Mononuclear cell (primary cell): ENCODE measurements around the gene MBNL1. TPM values are rescaled to one million over a fixed set of nuclear protein-coding genes. Genes with fewer than 3 reads are reported as not detected.

Experiments
- H3K27me3 ChIP-seq: 2 replicates; pipeline ENCODE4 v1.6.0; 2011; ENCODE audit warnings: low read length, control low read depth; ENCODE audit not compliant: insufficient read depth
- H3K4me1 ChIP-seq: 2 replicates; pipeline ENCODE4 v1.5.1; 2011; ENCODE audit warnings: mild to moderate bottlenecking, low read length, control low read depth; ENCODE audit not compliant: insufficient read depth
- H3K4me3 ChIP-seq: 2 replicates; pipeline ENCODE4 v1.5.1; 2011; ENCODE audit warnings: mild to moderate bottlenecking, low read length, moderate library complexity
- H3K9me3 ChIP-seq: 2 replicates; pipeline ENCODE4 v1.5.1; 2011; ENCODE audit warnings: low read depth, mild to moderate bottlenecking, control low read depth, low read length
- total RNA-seq: library from RNA; depleted of rRNA; stranded (reverse); fragments of >200 nt; gene quantifications from one replicate; pipeline ENCODE4 v1.2.3, GENCODE V29; 2012

MBNL1 gene
- total RNA-seq = 929 TPM

DNA sequence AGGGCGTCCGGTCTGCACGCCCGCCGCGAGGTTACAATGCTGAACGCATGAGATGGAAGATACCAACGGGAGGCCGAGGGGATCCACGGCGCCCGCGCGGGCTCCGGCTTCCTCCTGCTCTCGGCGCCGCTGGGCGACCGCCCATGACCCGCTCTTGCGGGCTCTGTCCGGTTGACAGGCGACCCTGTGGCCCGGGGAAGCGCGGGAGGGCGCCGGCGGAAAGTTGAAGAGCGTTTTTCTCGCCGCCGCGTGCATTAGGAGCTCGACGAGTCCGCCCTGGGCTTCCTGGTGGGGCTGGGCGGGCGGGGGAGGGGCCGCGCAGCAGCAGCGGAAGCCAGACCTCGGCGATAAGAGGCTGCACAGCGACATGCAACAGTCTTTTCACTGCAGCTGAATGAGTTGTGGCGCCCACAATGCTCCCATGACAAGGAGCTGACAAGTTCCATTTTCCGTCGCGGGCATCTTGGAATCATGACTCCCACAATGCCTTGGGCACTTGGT lies at the start of gene MBNL1:
TSS of gene MBNL1 (plus strand) at position 375 of the 501 bp plus-strand sequence. CDS start 31,265 bp downstream, outside the sequence.
- peaks cover 44% of the 10 kb centered on the region for H3K4me1 ChIP-seq
- H3K9me3 ChIP-seq = no peaks in the 10 kb centered on the region
- peak within 1 kb of the TSS; percentile 95 for H3K4me3 ChIP-seq
- H3K27me3 ChIP-seq = no peaks in the 10 kb centered on the region

- Histone ChIP-seq H3K4me3 (no peak overlapping the region), H3K9me3 (no peaks in the 10 kb centered on the region), H3K4me1 (peaks cover 46% of the 10 kb centered on the region), H3K27me3 (no peaks in the 10 kb centered on the region)
Measured at GRCh38 chr3:152219216-152219615, 49.5 kb upstream of the MBNL1 start.

- H3K9me3 ChIP-seq = no peaks in the 10 kb centered on the region
- no peaks in the 10 kb centered on the region for H3K27me3 ChIP-seq
- H3K4me1 ChIP-seq = peaks cover 46% of the 10 kb centered on the region
- H3K4me3 ChIP-seq = no peak overlapping the region
Measured at GRCh38 chr3:152219769-152220255, 48.9 kb upstream of the MBNL1 start.

GRCh38 chr3:152222327-152222726 lies 46.4 kb upstream of the MBNL1 start:
- Histone ChIP-seq H3K9me3 (no peaks in the 10 kb centered on the region), H3K4me1 (peaks cover 46% of the 10 kb centered on the region), H3K27me3 (no peaks in the 10 kb centered on the region), H3K4me3 (no peak overlapping the region)

DNA sequence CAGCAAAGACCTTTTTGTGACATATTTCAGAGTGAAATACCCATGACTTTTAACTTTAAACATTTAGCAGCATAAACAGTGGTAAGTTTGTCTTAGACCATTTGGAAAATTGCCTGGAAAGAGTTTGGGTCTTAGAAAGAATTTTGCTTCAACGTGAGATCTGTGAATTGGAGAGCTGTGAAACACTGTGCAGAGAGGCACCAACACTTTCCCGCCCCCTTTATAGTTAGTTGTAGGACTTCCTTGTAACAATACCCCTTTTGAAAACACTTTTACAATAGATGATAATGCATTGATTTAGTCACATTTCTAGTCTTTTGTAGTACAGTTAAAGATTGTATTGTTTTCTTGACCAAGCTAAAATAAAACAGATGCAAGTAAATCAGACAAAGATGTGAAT lies 43.5 kb upstream of the MBNL1 start:
- H3K9me3 ChIP-seq = no peaks in the 10 kb centered on the region

DNA sequence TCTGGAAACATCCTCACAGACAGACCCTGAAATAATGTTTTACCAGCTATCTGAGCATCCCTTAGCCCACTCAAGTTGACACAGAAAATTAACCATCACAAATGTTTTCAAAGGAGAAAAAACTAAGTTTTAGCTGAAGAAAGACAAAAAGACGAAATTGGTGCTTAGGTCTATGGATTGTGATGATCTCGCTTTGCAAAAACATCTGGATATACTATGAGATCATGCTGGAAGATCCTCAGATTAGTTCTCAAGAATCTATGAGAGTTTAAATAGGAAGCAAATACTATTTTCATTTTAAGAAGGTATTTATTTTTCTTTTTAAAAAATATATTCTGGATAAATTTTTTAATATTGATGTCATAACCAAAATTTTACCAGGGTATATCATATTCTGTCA lies 42.6 kb upstream of the MBNL1 start:
- Histone ChIP-seq H3K27me3 (no peaks in the 10 kb centered on the region), H3K4me3 (no peak overlapping the region), H3K4me1 (peaks cover 28% of the 10 kb centered on the region), H3K9me3 (no peaks in the 10 kb centered on the region)

More for the DNA sequence above, 43.5 kb upstream of the MBNL1 start:
- Histone ChIP-seq H3K4me1 (peaks cover 26% of the 10 kb centered on the region), H3K4me3 (no peak overlapping the region), H3K27me3 (no peaks in the 10 kb centered on the region)

- Histone ChIP-seq H3K4me1 (peaks cover 27% of the 10 kb centered on the region), H3K27me3 (no peaks in the 10 kb centered on the region), H3K4me3 (no peak overlapping the region), H3K9me3 (no peaks in the 10 kb centered on the region)
Measured at GRCh38 chr3:152227027-152227426, 41.7 kb upstream of the MBNL1 start.

GRCh38 chr3:152229692-152230091 lies 39.0 kb upstream of the MBNL1 start:
- H3K9me3 ChIP-seq = no peaks in the 10 kb centered on the region
- H3K4me3 ChIP-seq = no peak overlapping the region
- H3K4me1 ChIP-seq = peaks cover 7% of the 10 kb centered on the region
- no peaks in the 10 kb centered on the region for H3K27me3 ChIP-seq

DNA sequence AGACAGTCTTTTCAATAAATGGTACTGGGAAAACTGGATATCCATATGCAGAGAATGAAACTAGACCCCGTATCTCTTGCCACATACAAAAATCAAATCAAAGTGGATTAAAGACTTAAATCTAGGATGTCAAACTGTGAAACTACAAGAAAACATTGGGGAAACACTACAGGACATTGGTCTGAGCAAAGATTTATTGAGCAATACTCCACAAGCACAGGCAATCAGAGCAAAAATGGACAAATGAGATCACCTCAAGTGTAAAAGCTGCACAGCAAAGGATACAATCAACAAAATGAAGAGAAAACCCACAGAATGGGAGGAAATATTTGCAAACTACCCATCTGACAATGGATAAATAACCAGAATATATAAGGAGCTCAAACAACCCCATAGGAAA lies 38.4 kb upstream of the MBNL1 start:
- Histone ChIP-seq H3K27me3 (no peaks in the 10 kb centered on the region), H3K9me3 (no peaks in the 10 kb centered on the region), H3K4me3 (no peak overlapping the region), H3K4me1 (peaks cover 7% of the 10 kb centered on the region)

DNA sequence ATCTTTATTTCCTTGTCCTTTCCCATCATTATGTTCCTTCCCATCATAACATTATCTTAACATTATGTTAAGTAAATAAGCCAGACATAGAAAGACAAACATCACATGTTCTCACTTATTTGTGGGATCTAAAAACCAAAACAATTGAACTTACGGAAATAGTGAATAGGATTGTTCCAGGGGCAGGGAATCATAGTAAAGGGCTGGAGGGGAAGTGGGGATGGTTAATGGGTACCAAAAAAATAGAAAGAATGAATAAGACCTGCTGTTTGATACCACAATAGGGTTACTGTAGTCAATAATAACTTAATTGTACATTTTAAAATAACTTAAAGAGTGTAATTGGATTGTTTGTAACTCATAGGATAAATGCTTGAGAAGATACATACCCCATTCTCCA lies 36.7 kb upstream of the MBNL1 start:
- Histone ChIP-seq H3K4me1 (peaks cover 19% of the 10 kb centered on the region), H3K4me3 (no peak overlapping the region), H3K9me3 (no peaks in the 10 kb centered on the region), H3K27me3 (no peaks in the 10 kb centered on the region)

GRCh38 chr3:152232679-152233078 lies 36.0 kb upstream of the MBNL1 start:
- H3K4me1 ChIP-seq = peaks cover 19% of the 10 kb centered on the region
- no peaks in the 10 kb centered on the region for H3K27me3 ChIP-seq
- no peak overlapping the region for H3K4me3 ChIP-seq
- H3K9me3 ChIP-seq = no peaks in the 10 kb centered on the region

DNA sequence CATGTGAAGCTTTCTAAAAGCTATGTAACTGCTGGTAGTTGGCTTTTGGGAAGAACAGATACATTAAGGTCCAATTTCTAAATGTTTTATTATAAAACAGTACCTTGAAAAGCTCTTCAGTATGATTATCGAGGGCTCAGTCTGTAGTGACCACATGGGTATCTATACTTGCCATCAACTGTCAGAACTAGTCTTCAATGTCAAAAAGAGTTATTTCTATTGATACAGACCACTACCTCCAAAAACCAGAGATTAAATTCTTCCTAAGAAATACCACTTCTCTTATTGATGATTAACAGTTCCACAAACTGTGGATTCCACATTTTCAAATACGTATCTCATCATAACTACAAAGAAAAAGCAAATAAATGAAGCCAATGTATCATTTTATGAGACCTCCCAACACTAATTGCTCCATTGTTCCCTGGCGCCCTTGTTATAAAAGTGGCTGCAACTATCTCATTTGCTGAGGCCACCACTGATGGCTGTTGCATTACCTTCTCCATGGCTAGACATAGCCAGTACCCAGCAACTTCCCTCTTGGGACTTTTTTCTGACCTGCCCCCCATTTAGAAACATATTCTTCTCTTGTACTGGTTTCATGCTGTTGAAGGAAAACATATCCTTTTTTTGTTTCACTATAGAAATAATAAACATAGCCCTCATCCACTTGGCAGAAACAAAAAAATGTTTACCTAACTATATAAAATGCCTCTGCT lies 33.9 kb upstream of the MBNL1 start:
- H3K4me3 ChIP-seq = no peak overlapping the region
- peaks cover 19% of the 10 kb centered on the region for H3K4me1 ChIP-seq
- H3K9me3 ChIP-seq = no peaks in the 10 kb centered on the region
- H3K27me3 ChIP-seq = no peaks in the 10 kb centered on the region

GRCh38 chr3:152235709-152236298 lies 32.9 kb upstream of the MBNL1 start:
- no peaks in the 10 kb centered on the region for H3K9me3 ChIP-seq
- H3K4me1 ChIP-seq = peaks cover 15% of the 10 kb centered on the region
- H3K27me3 ChIP-seq = no peaks in the 10 kb centered on the region
- H3K4me3 ChIP-seq = no peak overlapping the region

DNA sequence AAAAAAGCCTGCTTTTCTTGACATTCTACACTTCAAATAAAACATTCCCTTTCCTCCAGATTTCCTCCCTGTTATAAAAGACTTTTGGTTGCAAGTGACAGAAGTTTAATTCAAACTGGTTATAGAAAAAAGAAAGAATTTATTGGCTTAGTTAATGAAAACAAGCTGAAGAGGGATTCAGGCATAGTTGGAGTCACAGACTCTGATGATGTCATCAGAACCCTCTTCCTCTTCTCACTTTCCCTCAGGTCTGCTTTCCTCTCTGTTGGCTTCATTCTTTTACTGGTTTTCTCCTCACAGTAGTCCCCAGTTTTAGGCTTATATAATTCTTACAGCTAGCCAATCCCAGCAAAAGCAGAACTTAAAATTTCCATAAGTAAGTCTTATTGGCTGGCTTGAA lies 32.0 kb upstream of the MBNL1 start:
- H3K27me3 ChIP-seq = no peaks in the 10 kb centered on the region
- H3K4me1 ChIP-seq = peaks cover 23% of the 10 kb centered on the region
- no peaks in the 10 kb centered on the region for H3K9me3 ChIP-seq
- H3K4me3 ChIP-seq = no peak overlapping the region

- H3K4me1 ChIP-seq = peaks cover 36% of the 10 kb centered on the region
- H3K27me3 ChIP-seq = no peaks in the 10 kb centered on the region
- no peak overlapping the region for H3K4me3 ChIP-seq
- H3K9me3 ChIP-seq = no peaks in the 10 kb centered on the region
Measured at GRCh38 chr3:152241142-152242017, 27.3 kb upstream of the MBNL1 start.
